Spleen (tissue), 7 donors: ENCODE data around the gene CEP97.

Experiments
- CTCF ChIP-seq, 11 experiments: fragments of 200-600 bp in 7 of 11; fragments of 450-650 bp in 4 of 11; sonication (generic) in 4 of 11; IDR thresholded peaks in 8 of 11; conservative IDR thresholded peaks in 3 of 11; 1 replicate in 7 of 11; 2 replicates in 4 of 11; pipeline versions ENCODE4 v1.4.0 to v1.8.0; 2016 to 2021; ENCODE audit warnings: antibody characterized with exemption in 11 of 11, inconsistent platforms in 4 of 11, mild to moderate bottlenecking in 1 of 11
- POLR2A ChIP-seq, 3 donors: fragments of 450-650 bp; IDR thresholded peaks; one replicate each; pipeline ENCODE4 v1.5.1; 2017; ENCODE audit warnings: antibody characterized with exemption in 3 of 3, mild to moderate bottlenecking in 1 of 3
- donor health status: DM: no; HTN: no; CAD: no; lungs with moderate emphysema.
- donor health status: DM: no; HTN: no; CAD: no.
- donor health status: DM: no; HTN: no; CAD: no.

- TF ChIP-seq CTCF (IDR thresholded peaks at IDR 0.05 in 8 of 11, conservative IDR thresholded peaks at IDR 0.05 in 3 of 11) = peak in 7 of 11 experiments; percentile 6 to 57 (median 30)
- peak in 2 of 3 donors; percentile 9 to 73 for TF ChIP-seq POLR2A (IDR thresholded peaks at IDR 0.05)
Observed at GRCh38 chr3:101676765-101677435, 47.5 kb upstream of the CEP97 start, which contains the start of gene ZBTB11.
